HG03108 (cell line): ENCODE data around the gene PIP5K1B.
"Not testable (repeated sequence)": the region's sequence is repeated elsewhere in the genome, so short reads cannot be mapped to it uniquely, and the experiment has no call there.

Experiments
- ATAC-seq: cut with Tn5 transposase; IDR thresholded peaks from one replicate; pipeline ENCODE4 v1.9.1; 2021; ENCODE audit warnings: moderate library complexity; ENCODE audit not compliant: unreplicated experiment

Gene PIP5K1B

GRCh38 chr9:68978501-68978900, 273.5 kb downstream of the PIP5K1B start:
- no peak for ATAC-seq

- ATAC-seq: no peak
Observed at GRCh38 chr9:68979538-68980314, 274.7 kb downstream of the PIP5K1B start.

GRCh38 chr9:68980341-68980914, 275.4 kb downstream of the PIP5K1B start:
- no peak for ATAC-seq

GRCh38 chr9:68981789-68982188, 276.7 kb downstream of the PIP5K1B start:
- peak; percentile 65 for ATAC-seq

- ATAC-seq: no peak
Observed at GRCh38 chr9:68983008-68983411, 278.0 kb downstream of the PIP5K1B start.

- ATAC-seq: no peak
Observed at GRCh38 chr9:68983522-68984424, 278.7 kb downstream of the PIP5K1B start.

- ATAC-seq: not testable (repeated sequence)
Observed at GRCh38 chr9:68986949-68987348, 281.9 kb downstream of the PIP5K1B start.

GRCh38 chr9:68991457-68991856, 286.4 kb downstream of the PIP5K1B start:
- ATAC-seq: no peak

GRCh38 chr9:68995776-68996175, 290.7 kb downstream of the PIP5K1B start:
- ATAC-seq: no peak

- ATAC-seq: no peak
Observed at GRCh38 chr9:68996462-68996861, 291.4 kb downstream of the PIP5K1B start.

- no peak for ATAC-seq
Observed at GRCh38 chr9:68997666-68998065, 292.6 kb downstream of the PIP5K1B start.

- no peak for ATAC-seq
Observed at GRCh38 chr9:68998385-68998784, 293.3 kb downstream of the PIP5K1B start.

- ATAC-seq: no peak
Observed at GRCh38 chr9:68998812-68999211, 293.8 kb downstream of the PIP5K1B start.

GRCh38 chr9:68999393-69000105, 294.5 kb downstream of the PIP5K1B start:
- ATAC-seq: peak; percentile 75

GRCh38 chr9:69001921-69002320, 296.9 kb downstream of the PIP5K1B start:
- ATAC-seq: no peak

GRCh38 chr9:69003051-69003450, 298.0 kb downstream of the PIP5K1B start:
- no peak for ATAC-seq

GRCh38 chr9:69004836-69005235, 299.8 kb downstream of the PIP5K1B start:
- ATAC-seq: no peak

GRCh38 chr9:69009708-69010107, 304.7 kb downstream of the PIP5K1B start:
- ATAC-seq: no peak

GRCh38 chr9:69012696-69013381, 307.8 kb downstream of the PIP5K1B start:
- no peak for ATAC-seq

- no peak for ATAC-seq
Observed at GRCh38 chr9:69013382-69013727, 308.3 kb downstream of the PIP5K1B start.
